Endothelial cell of umbilical vein (primary cell): ENCODE results near the gene UQCC2. TPM values are rescaled to one million over a fixed set of nuclear protein-coding genes. Genes with fewer than 3 reads are reported as not detected.

ENCODE experiments used
- BruUV-seq: library from RNA; stranded (reverse); fragments of 400-500 nt; replicated peaks from 2 replicates; lab custom pipeline; 2021; lab: Mats Ljungman, UMichigan
- CTCF ChIA-PET: fragments of 300-600, 350-600 bp; sonication (Branson Sonifier 250); formaldehyde crosslinking; loops from one replicate; lab custom pipeline; 2021; ENCODE audit warnings: antibody characterized with exemption, inconsistent platforms; lab: Charles Lee
- POLR2A ChIA-PET: fragments of 300-600, 350-600 bp; sonication (Branson Sonifier 250); formaldehyde crosslinking; loops from one replicate; lab custom pipeline; 2021; ENCODE audit warnings: antibody characterized with exemption, inconsistent platforms; lab: Charles Lee
- DNase-seq: peaks from one replicate; pipeline ENCODE4 v3.0.0-alpha.2; 2011; ENCODE audit warnings: low read depth, low spot score
- FAIRE-seq: peaks from 2 replicates; lab custom pipeline; 2011; peaks lifted over from hg19 to GRCh38; lab: Jason Lieb, UNC
- H2AFZ ChIP-seq: 2 replicates; pipeline ENCODE4 v1.6.0; 2012; ENCODE audit warnings: low read depth, low read length, control low read depth, inconsistent platforms
- H3K27ac ChIP-seq: 2 replicates; pipeline ENCODE4 v1.5.1; 2011; ENCODE audit warnings: low read depth, mild to moderate bottlenecking, control low read depth, low read length, moderate library complexity; ENCODE audit not compliant: insufficient read depth
- H3K27me3 ChIP-seq, 2 experiments: 2 replicates each; pipeline versions ENCODE4 v1.6.0 to v1.6.1; 2011; ENCODE audit warnings: low read length in 2 of 2, mixed read lengths in 1 of 2; ENCODE audit not compliant: control insufficient read depth in 2 of 2, insufficient read depth in 2 of 2
- H3K36me3 ChIP-seq, 2 experiments: 2 replicates in 1 of 2; 3 replicates in 1 of 2; pipeline ENCODE4 v1.5.1; 2011; ENCODE audit warnings: low read length in 2 of 2, mild to moderate bottlenecking in 1 of 2, moderate library complexity in 1 of 2; ENCODE audit not compliant: control insufficient read depth in 2 of 2, insufficient read depth in 2 of 2; ENCODE audit errors: extremely low read depth in 1 of 2
- H3K4me1 ChIP-seq: 3 replicates; pipeline ENCODE4 v1.5.1; 2011; ENCODE audit warnings: mild to moderate bottlenecking, low read length; ENCODE audit not compliant: control insufficient read depth, insufficient read depth; ENCODE audit errors: extremely low read depth
- H3K4me2 ChIP-seq: 2 replicates; pipeline ENCODE4 v1.6.1; 2011; ENCODE audit warnings: low read length, control low read depth, mixed read lengths; ENCODE audit not compliant: insufficient read depth
- H3K4me3 ChIP-seq, 3 experiments: fragments of 200-600 bp in 1 of 3; sonication (generic), shearing (Covaris generic) in 1 of 3; replicated peaks in 1 of 3; 2 replicates each; pipeline ENCODE4 v1.5.1; 2011 to 2016; ENCODE audit warnings: control low read depth in 3 of 3, low read length in 3 of 3, mild to moderate bottlenecking in 2 of 3, inconsistent platforms in 1 of 3, low read depth in 1 of 3, moderate library complexity in 1 of 3; ENCODE audit not compliant: insufficient read depth in 1 of 3
- H3K79me2 ChIP-seq: 2 replicates; pipeline ENCODE4 v1.6.0; 2012; ENCODE audit warnings: low read length, inconsistent platforms; ENCODE audit not compliant: control insufficient read depth, insufficient read depth
- H3K9ac ChIP-seq: replicated peaks from 2 replicates; pipeline ENCODE3; 2011; ENCODE audit warnings: low read length, control low read depth; ENCODE audit not compliant: insufficient read depth; ENCODE audit errors: extremely low read depth
- H3K9me1 ChIP-seq: replicated peaks from 3 replicates; pipeline ENCODE4 v1.6.0; 2011; ENCODE audit warnings: mild to moderate bottlenecking, low read length; ENCODE audit not compliant: control insufficient read depth, insufficient read depth; ENCODE audit errors: extremely low read depth
- H3K9me3 ChIP-seq: replicated peaks from 2 replicates; pipeline ENCODE4 v1.5.1; 2012; ENCODE audit warnings: low read length, inconsistent platforms; ENCODE audit not compliant: control insufficient read depth, insufficient read depth
- H4K20me1 ChIP-seq: replicated peaks from 2 replicates; pipeline ENCODE3; 2011; ENCODE audit warnings: mild to moderate bottlenecking, low read length; ENCODE audit not compliant: control insufficient read depth, insufficient read depth; ENCODE audit errors: extremely low read depth
- EZH2 ChIP-seq: IDR thresholded peaks from 2 replicates; pipeline ENCODE4 v1.6.1; 2012; ENCODE audit warnings: borderline replicate concordance, low read depth, mild to moderate bottlenecking, moderate library complexity, low read length, inconsistent platforms; ENCODE audit not compliant: severe bottlenecking
- FOS ChIP-seq: IDR thresholded peaks from 2 replicates; pipeline ENCODE4 v1.6.1; 2011; ENCODE audit warnings: mild to moderate bottlenecking, low read length, moderate library complexity, borderline replicate concordance; ENCODE audit not compliant: insufficient read depth
- GATA2 ChIP-seq: IDR thresholded peaks from 2 replicates; pipeline ENCODE4 v1.7.0; 2011; ENCODE audit warnings: low read depth, mild to moderate bottlenecking, moderate library complexity, mixed read lengths, low read length; ENCODE audit not compliant: insufficient read length, insufficient read depth
- JUN ChIP-seq: IDR thresholded peaks from 2 replicates; pipeline ENCODE4 v1.6.1; 2011; ENCODE audit warnings: borderline replicate concordance, low read depth; ENCODE audit not compliant: insufficient read length, insufficient read depth
- MYC ChIP-seq: IDR thresholded peaks from one replicate; pipeline ENCODE4 v1.6.1; 2011; ENCODE audit warnings: mild to moderate bottlenecking, low read depth, low read length
- POLR2A ChIP-seq: IDR thresholded peaks from 2 replicates; pipeline ENCODE4 v1.6.1; 2012; ENCODE audit warnings: low read depth, mild to moderate bottlenecking, control low read depth, low read length
- POLR2AphosphoS5 ChIP-seq: IDR thresholded peaks from 2 replicates; pipeline ENCODE4 v1.6.1; 2012; ENCODE audit warnings: low read depth, mild to moderate bottlenecking, control low read depth, low read length, moderate library complexity; ENCODE audit not compliant: insufficient read depth
- dilution Hi-C: fragments of 300-500 bp; cut with MboI; formaldehyde crosslinking; loops from one replicate; pipeline ENCODE4 v1.15.0; 2019; ENCODE audit warnings: low sequenced_read_pairs; ENCODE audit not compliant: extremely low pct_ligation_motif_present
- intact Hi-C: fragments of 100-400 bp; cut with micrococcal nuclease; formaldehyde crosslinking; loops from one replicate; pipeline ENCODE4 v1.10.0; 2022
- polyA plus RNA-seq, 4 experiments: library from polyadenylated mRNA; depleted of rRNA in 3 of 4; stranded (reverse) in 3 of 4; unstranded in 1 of 4; fragments of >200 nt; gene quantifications; 2 replicates each; pipeline versions ENCODE4 v1.2.1 to v1.2.3, GENCODE V29; 2011 to 2012; ENCODE audit warnings: missing spikeins in 1 of 4
- total RNA-seq: library from RNA; stranded (reverse); gene quantifications from 2 replicates; pipeline ENCODE4 v1.2.3, GENCODE V29; 2021
- TF ChIP-seq, protein P1 (sequence below), 2 donors: IDR thresholded peaks; 1 replicate in 1 of 2; 2 replicates in 1 of 2; pipeline ENCODE4 v1.5.1; 2011; ENCODE audit warnings: low read length in 2 of 2, mild to moderate bottlenecking in 2 of 2, moderate library complexity in 2 of 2, control low read depth in 1 of 2, inconsistent platforms in 1 of 2, low read depth in 1 of 2; ENCODE audit not compliant: insufficient read depth in 1 of 2; ENCODE audit errors: extremely low read depth in 1 of 2
- TF ChIP-seq, protein P2 (sequence below): IDR thresholded peaks from 2 replicates; pipeline ENCODE4 v1.6.1; 2011; ENCODE audit not compliant: insufficient read depth, insufficient read length

UQCC2 gene
- total and polyA plus RNA-seq, 2 donors (not counting 3 experiments of a cell fraction or from before 2014, with no cell fraction given): 46.3 to 95.3 TPM

DNA sequence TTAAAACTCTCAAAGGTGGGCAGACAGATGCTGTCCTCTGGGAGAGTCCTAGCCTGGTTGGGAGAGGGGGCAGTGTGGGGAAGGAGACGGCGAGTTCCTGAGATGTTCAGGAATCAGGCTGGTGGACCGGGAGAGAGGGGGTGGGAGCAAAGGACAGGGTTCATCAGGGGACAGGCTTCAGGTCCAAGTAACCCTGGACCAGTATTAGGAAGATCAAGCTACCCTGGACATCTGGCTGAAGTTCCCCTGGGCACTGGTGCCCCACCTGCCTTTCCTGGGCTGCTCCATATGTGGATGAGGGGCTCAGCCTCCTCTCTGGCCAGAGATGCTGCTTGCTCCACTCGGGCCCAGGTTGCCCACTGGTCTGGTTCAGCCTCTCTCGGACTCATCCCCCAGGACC lies 36.3 kb upstream of the UQCC2 start:
- no peaks in the 10 kb centered on the region for H4K20me1 ChIP-seq
- H3K79me2 ChIP-seq: no peaks in the 10 kb centered on the region
- no peaks in the 10 kb centered on the region for H3K4me1 ChIP-seq
- BruUV-seq: no TSS peak
- H3K9ac ChIP-seq: no peak overlapping the region
- H3K4me3 ChIP-seq: no peak overlapping the region
- ChIA-PET POLR2A (no interaction called here), CTCF (interaction anchor here (1.1 to 7.7 kb wide), 6 partner anchors 24 to 408 kb away, joined by 4 to 122 read pairs (median 11); partner anchors contain the start of gene UQCC2)
- FAIRE-seq (no peak), DNase-seq (no peak)
- no peak overlapping the region for H2AFZ ChIP-seq
- TF ChIP-seq FOS: no peak
- TF ChIP-seq GATA2: no peak
- TF ChIP-seq, protein P1, sequence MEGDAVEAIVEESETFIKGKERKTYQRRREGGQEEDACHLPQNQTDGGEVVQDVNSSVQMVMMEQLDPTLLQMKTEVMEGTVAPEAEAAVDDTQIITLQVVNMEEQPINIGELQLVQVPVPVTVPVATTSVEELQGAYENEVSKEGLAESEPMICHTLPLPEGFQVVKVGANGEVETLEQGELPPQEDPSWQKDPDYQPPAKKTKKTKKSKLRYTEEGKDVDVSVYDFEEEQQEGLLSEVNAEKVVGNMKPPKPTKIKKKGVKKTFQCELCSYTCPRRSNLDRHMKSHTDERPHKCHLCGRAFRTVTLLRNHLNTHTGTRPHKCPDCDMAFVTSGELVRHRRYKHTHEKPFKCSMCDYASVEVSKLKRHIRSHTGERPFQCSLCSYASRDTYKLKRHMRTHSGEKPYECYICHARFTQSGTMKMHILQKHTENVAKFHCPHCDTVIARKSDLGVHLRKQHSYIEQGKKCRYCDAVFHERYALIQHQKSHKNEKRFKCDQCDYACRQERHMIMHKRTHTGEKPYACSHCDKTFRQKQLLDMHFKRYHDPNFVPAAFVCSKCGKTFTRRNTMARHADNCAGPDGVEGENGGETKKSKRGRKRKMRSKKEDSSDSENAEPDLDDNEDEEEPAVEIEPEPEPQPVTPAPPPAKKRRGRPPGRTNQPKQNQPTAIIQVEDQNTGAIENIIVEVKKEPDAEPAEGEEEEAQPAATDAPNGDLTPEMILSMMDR (IDR thresholded peaks at IDR 0.05; ENCODE audit: extremely low read depth in 1 of 2, insufficient read depth in 1 of 2, low read depth in 1 of 2, low read length in 2 of 2): no peak
- TF ChIP-seq EZH2: no peak
- TF ChIP-seq, protein P2, sequence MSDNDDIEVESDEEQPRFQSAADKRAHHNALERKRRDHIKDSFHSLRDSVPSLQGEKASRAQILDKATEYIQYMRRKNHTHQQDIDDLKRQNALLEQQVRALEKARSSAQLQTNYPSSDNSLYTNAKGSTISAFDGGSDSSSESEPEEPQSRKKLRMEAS: no peak
- no peak for TF ChIP-seq MYC
- TF ChIP-seq POLR2AphosphoS5: no peak
- no peak for TF ChIP-seq JUN
- TF ChIP-seq POLR2A: no peak
- H3K27me3 ChIP-seq: peaks cover 2 to 7% of the 10 kb centered on the region in 2 experiments
- intact Hi-C loops (no loop called here), dilution Hi-C loops (no loop called here)
- H3K4me2 ChIP-seq: no peak overlapping the region
- no peaks in the 10 kb centered on the region for H3K36me3 ChIP-seq
- no peaks in the 10 kb centered on the region for H3K9me1 ChIP-seq
- H3K27ac ChIP-seq: no peak overlapping the region
- H3K9me3 ChIP-seq: no peaks in the 10 kb centered on the region
